GM12872 (cell line): ENCODE measurements around the gene GBX2.

Experiments used
- CTCF ChIP-seq: IDR thresholded peaks from 3 replicates; pipeline ENCODE4 v1.5.1; 2011; ENCODE audit warnings: low read depth, mild to moderate bottlenecking, low read length, moderate library complexity; ENCODE audit not compliant: insufficient read depth

GBX2 gene

GRCh38 chr2:236124182-236124893, 43.8 kb downstream of the GBX2 start:
- no peak for TF ChIP-seq CTCF

GRCh38 chr2:236123716-236124115, 44.5 kb downstream of the GBX2 start:
- no peak for TF ChIP-seq CTCF

- no peak for TF ChIP-seq CTCF
These were observed 46.0 kb downstream of the GBX2 start for GRCh38 chr2:236122236-236122635.

GRCh38 chr2:236121546-236121945, 46.6 kb downstream of the GBX2 start:
- no peak for TF ChIP-seq CTCF

- no peak for TF ChIP-seq CTCF
These were observed 47.4 kb downstream of the GBX2 start for GRCh38 chr2:236120829-236121228.

- no peak for TF ChIP-seq CTCF
These were observed 48.0 kb downstream of the GBX2 start for GRCh38 chr2:236120141-236120601.

GRCh38 chr2:236119476-236119875, 48.7 kb downstream of the GBX2 start:
- no peak for TF ChIP-seq CTCF
